HG03558 (cell line): ENCODE data around the gene OR8I2.
"Not testable (repeated sequence)": the region's sequence is repeated elsewhere in the genome, so short reads cannot be mapped to it uniquely, and the experiment has no call there.

Experiments used
- ATAC-seq: cut with Tn5 transposase; IDR thresholded peaks from one replicate; pipeline ENCODE4 v1.9.1; 2021; ENCODE audit warnings: moderate number of reproducible peaks; ENCODE audit not compliant: unreplicated experiment; ENCODE audit errors: extremely low read depth

OR8I2 gene

GRCh38 chr11:56093008-56093407 lies at the start of gene OR8I2:
Gene OR8I2 (plus strand): TSS chr11:56093308. CDS start chr11:56093308, 0 bp downstream.
- ATAC-seq: no peak

- no peak for ATAC-seq
These were observed 47.6 kb upstream of the OR8I2 start for GRCh38 chr11:56045538-56045937.

GRCh38 chr11:56048480-56048879 lies 44.6 kb upstream of the OR8I2 start:
- no peak for ATAC-seq

GRCh38 chr11:56049487-56049886 lies 43.6 kb upstream of the OR8I2 start:
- no peak for ATAC-seq

GRCh38 chr11:56056366-56056765 lies 36.7 kb upstream of the OR8I2 start:
- not testable (repeated sequence) for ATAC-seq

DNA sequence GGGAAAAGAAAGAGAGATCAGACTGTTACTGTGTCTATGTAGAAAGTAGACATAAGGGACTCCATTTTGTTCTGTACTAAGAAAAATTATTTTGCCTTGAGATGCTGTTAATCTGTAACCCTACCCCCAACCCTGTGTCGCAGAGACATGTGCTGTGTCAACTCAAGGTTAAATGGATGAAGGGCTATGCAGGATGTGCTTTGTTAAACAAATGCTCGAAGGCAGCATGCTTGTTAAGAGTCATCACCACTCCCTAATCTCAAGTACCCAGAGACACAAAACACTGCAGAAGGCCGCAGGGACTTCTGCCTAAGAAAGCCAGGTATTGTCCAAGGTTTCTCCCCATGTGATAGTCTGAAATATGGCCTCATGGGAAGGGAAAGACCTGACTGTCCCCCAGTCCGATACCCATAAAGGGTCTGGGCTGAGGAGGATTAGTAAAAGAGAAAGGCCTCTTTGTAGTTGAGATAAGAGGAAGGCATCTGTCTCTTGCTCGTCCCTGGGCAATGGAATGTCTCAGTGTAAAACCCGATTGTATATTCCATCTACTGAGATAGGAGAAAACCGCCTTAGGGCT lies 35.4 kb upstream of the OR8I2 start:
- ATAC-seq: not testable (repeated sequence)

DNA sequence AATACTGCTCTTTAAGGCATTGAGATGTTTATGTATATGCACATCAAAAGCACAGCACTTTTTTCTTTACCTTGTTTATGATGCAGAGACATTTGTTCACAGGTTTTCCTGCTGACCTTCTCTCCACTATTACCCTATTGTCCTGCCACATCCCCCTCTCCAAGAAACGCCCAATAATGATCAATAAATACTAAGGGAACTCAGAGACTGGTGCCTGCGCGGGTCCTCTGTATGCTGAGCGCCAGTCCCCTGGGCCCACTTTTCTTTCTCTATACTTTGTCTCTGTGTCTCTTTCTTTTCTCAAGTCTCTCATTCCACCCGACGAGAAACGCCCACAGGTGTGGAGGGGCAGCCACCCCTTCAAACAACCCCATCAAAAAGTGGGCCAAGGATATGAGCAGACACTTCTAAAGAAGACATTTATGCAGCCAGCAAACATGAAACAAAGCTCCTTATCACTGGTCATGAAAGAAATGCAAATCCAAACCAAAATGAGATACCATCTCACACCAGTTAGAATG lies 34.8 kb upstream of the OR8I2 start:
- not testable (repeated sequence) for ATAC-seq

GRCh38 chr11:56066980-56067379 lies 26.1 kb upstream of the OR8I2 start:
- no peak for ATAC-seq

DNA sequence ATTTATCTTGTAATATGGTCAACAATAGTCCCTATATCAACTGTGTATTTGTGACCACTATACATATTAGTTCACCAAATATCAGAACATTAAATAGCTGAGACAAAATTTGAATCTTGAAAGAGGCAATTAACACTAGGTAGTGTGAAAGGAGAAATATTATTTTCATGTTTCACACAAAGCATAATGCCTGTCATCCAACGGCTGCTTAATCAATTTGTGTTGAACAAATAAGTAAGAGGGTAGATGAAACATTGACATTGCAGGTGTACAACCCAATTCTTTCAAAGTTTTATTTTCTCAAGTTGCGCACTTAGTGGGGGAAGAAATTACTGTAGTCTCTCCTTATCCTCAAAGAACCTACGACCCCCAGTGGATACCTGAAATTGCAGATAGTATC lies 3.4 kb upstream of the OR8I2 start:
- ATAC-seq: no peak

GRCh38 chr11:56103210-56103737 lies 10.2 kb downstream of the OR8I2 start, which contains the start of gene OR8H2:
Gene OR8H2 (plus strand): TSS chr11:56103687. CDS start chr11:56105043, 1,356 bp downstream.
- no peak for ATAC-seq

DNA sequence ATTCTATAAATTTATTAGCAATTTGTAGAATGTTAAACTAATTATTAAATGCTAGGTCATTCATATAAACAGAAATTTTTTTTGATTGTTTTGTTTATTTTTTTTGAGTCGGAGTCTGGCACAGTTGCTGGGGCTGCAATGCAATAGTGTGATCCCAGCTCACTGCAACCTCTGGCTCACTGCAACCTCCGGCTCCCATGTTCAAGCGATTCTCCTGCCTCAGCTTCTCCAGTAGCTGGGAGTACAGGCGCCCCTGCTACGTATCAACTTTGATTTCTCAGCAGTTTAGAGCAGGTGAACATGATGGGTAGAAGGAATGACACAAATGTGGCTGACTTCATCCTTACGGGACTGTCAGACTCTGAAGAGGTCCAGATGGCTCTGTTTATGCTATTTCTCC lies 29.0 kb downstream of the OR8I2 start, which contains the start of gene OR8H3:
OR8H3 (plus strand) TSS at position 301 of the 400 bp plus-strand sequence; CDS start at position 301, 0 bp downstream.
- ATAC-seq: no peak

DNA sequence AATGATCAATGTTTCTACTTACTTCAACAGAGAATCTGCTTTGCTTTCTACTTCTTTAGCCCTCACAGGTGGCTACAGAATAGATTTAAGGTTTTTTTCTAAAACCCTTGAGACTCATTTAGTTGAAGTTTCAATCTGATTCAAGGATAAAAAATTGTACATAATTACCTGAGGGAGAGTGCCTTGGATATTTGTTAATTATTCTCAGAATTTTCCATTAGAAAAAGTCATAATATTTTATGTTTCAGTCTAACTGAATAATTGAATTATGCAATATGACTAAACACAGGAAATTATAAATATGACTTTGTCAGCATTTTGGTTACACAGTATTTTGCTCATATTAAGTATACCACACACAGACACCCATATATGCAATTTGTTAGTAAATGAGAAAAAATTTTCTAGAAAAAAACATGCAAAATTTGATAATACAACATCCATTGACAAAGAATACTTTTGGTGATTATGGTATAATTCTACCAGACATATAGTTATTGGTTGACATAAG lies 47.1 kb downstream of the OR8I2 start, which contains the start of gene OR8J3:
OR8J3 (minus strand) TSS at position 51 of the 511 bp plus-strand sequence. CDS start 2,483 bp downstream, outside the sequence.
- ATAC-seq: no peak

DNA sequence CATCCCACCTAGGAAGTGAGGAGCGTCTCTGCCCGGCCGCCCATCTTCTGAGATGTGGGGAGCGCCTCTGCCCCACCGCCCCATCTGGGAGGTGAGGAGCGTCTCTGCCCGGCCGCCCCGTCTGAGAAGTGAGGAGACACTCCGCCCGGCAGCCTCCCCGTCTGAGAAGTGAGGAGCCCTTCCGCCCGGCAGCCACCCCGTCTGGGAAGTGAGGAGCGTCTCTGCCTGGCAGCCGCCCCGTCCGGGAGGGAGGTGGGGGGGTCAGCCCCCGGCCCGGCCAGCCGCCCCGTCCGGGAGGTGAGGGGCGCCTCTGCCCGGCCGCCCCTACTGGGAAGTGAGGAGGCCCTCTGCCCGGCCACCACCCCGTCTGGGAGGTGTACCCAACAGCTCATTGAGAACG lies 50.6 kb downstream of the OR8I2 start:
- not testable (repeated sequence) for ATAC-seq
